H9 (cell line): Measurements from ENCODE around the gene SUN2. TPM values are rescaled to one million over a fixed set of nuclear protein-coding genes. Genes with fewer than 3 reads are reported as not detected.

Experiments
- DNase-seq: peaks from one replicate; pipeline ENCODE4 v3.0.0-alpha.2; 2017
- H2AFZ ChIP-seq: one replicate; pipeline ENCODE4 v1.6.1; 2013; ENCODE audit warnings: mild to moderate bottlenecking, low read length, control low read depth, moderate library complexity
- H2AK5ac ChIP-seq: 2 replicates; pipeline ENCODE4 v1.6.1; 2013; ENCODE audit warnings: low read length, control low read depth, mixed read lengths; ENCODE audit not compliant: insufficient read length
- H2BK120ac ChIP-seq: one replicate; pipeline ENCODE4 v1.6.1; 2013; ENCODE audit warnings: low read depth, mild to moderate bottlenecking, low read length, control low read depth, inconsistent platforms; ENCODE audit not compliant: poor library complexity, severe bottlenecking
- H2BK12ac ChIP-seq: 2 replicates; pipeline ENCODE4 v1.6.1; 2013; ENCODE audit warnings: low read length, control low read depth, mixed read lengths, low read depth; ENCODE audit not compliant: insufficient read length
- H2BK15ac ChIP-seq: 2 replicates; pipeline ENCODE4 v1.6.1; 2013; ENCODE audit warnings: low read depth, low read length, control low read depth
- H2BK20ac ChIP-seq: one replicate; pipeline ENCODE4 v1.6.1; 2013; ENCODE audit warnings: low read depth, mild to moderate bottlenecking, low read length, control low read depth, inconsistent platforms; ENCODE audit not compliant: poor library complexity, severe bottlenecking
- H2BK5ac ChIP-seq: 2 replicates; pipeline ENCODE4 v1.6.1; 2013; ENCODE audit warnings: low read length, control low read depth, mixed read lengths; ENCODE audit not compliant: insufficient read length
- H3K14ac ChIP-seq: 2 replicates; pipeline ENCODE4 v1.6.1; 2013; ENCODE audit warnings: low read length, control low read depth; ENCODE audit not compliant: insufficient read depth
- H3K18ac ChIP-seq: 2 replicates; pipeline ENCODE4 v1.6.1; 2013; ENCODE audit warnings: low read depth, mild to moderate bottlenecking, mixed read lengths, low read length, control low read depth; ENCODE audit not compliant: insufficient read length
- H3K23ac ChIP-seq: 2 replicates; pipeline ENCODE4 v1.6.1; 2013; ENCODE audit warnings: low read length, control low read depth, mixed read lengths, low read depth; ENCODE audit not compliant: insufficient read length
- H3K23me2 ChIP-seq: 2 replicates; pipeline ENCODE4 v1.6.1; 2013; ENCODE audit warnings: low read depth, mild to moderate bottlenecking, mixed read lengths, low read length, control low read depth; ENCODE audit not compliant: insufficient read length, poor library complexity, severe bottlenecking
- H3K27ac ChIP-seq: 2 replicates; pipeline ENCODE4 v1.5.1; 2013; ENCODE audit warnings: low read length, control low read depth, mixed read lengths, low read depth; ENCODE audit not compliant: insufficient read length
- H3K27me3 ChIP-seq: 2 replicates; pipeline ENCODE4 v1.6.1; 2013; ENCODE audit warnings: low read length, control low read depth, inconsistent platforms; ENCODE audit not compliant: insufficient read depth
- H3K4ac ChIP-seq: 2 replicates; pipeline ENCODE4 v1.6.1; 2013; ENCODE audit warnings: low read depth, mild to moderate bottlenecking, control low read depth, inconsistent platforms, low read length, moderate library complexity
- H3K4me1 ChIP-seq: 2 replicates; pipeline ENCODE4 v1.6.1; 2013; ENCODE audit warnings: low read length, control low read depth, inconsistent platforms; ENCODE audit not compliant: insufficient read depth
- H3K4me2 ChIP-seq: 2 replicates; pipeline ENCODE4 v1.6.1; 2013; ENCODE audit warnings: low read length, control low read depth, mixed read lengths; ENCODE audit not compliant: insufficient read length, insufficient read depth
- H3K56ac ChIP-seq: 2 replicates; pipeline ENCODE4 v1.6.1; 2013; ENCODE audit warnings: low read depth, mild to moderate bottlenecking, mixed read lengths, low read length, control low read depth; ENCODE audit not compliant: insufficient read length
- H3K79me1 ChIP-seq: 2 replicates; pipeline ENCODE4 v1.6.1; 2013; ENCODE audit warnings: low read depth, mild to moderate bottlenecking, moderate library complexity, low read length, control low read depth, inconsistent platforms; ENCODE audit not compliant: insufficient read depth, poor library complexity, severe bottlenecking
- H3K79me2 ChIP-seq: 2 replicates; pipeline ENCODE4 v1.6.1; 2013; ENCODE audit warnings: low read length, control low read depth, inconsistent platforms; ENCODE audit not compliant: insufficient read depth
- H3K9ac ChIP-seq: 2 replicates; pipeline ENCODE4 v1.6.1; 2013; ENCODE audit warnings: low read length, control low read depth, mixed read lengths; ENCODE audit not compliant: insufficient read length; ENCODE audit errors: extremely low read depth
- H3K9me3 ChIP-seq: one replicate; pipeline ENCODE4 v1.6.1; 2013; ENCODE audit warnings: low read depth, low read length, inconsistent platforms; ENCODE audit not compliant: control insufficient read depth
- H3T11ph ChIP-seq: one replicate; pipeline ENCODE4 v1.6.1; 2013; ENCODE audit warnings: mild to moderate bottlenecking, low read length, control low read depth, inconsistent platforms
- H4K20me1 ChIP-seq: one replicate; pipeline ENCODE4 v1.6.1; 2013; ENCODE audit not compliant: control insufficient read depth, insufficient read length, insufficient read depth
- H4K5ac ChIP-seq: 2 replicates; pipeline ENCODE4 v1.6.1; 2013; ENCODE audit warnings: low read depth, mild to moderate bottlenecking, mixed read lengths, low read length, control low read depth; ENCODE audit not compliant: insufficient read length
- H4K8ac ChIP-seq: replicated peaks from 2 replicates; pipeline ENCODE4 v1.6.1; 2013; ENCODE audit warnings: low read length, control low read depth, mixed read lengths, low read depth; ENCODE audit not compliant: insufficient read length
- H4K91ac ChIP-seq: 2 replicates; pipeline ENCODE4 v1.6.1; 2013; ENCODE audit warnings: low read depth, mild to moderate bottlenecking, moderate library complexity, mixed read lengths, low read length, control low read depth; ENCODE audit not compliant: insufficient read length
- H3K27ac Mint-ChIP-seq, 3 experiments: 2 replicates in 2 of 3; 3 replicates in 1 of 3; pipeline ENCODE4 v1.8.0; 2020 to 2021; ENCODE audit warnings: mixed read lengths in 3 of 3, mild to moderate bottlenecking in 1 of 3, moderate library complexity in 1 of 3
- H3K27me3 Mint-ChIP-seq: 2 replicates; pipeline ENCODE4 v1.8.0; 2021; ENCODE audit warnings: low read depth, mild to moderate bottlenecking, moderate library complexity, mixed read lengths
- H3K36me3 Mint-ChIP-seq, 3 experiments: 2 replicates in 2 of 3; 3 replicates in 1 of 3; pipeline ENCODE4 v1.8.0; 2020 to 2021; ENCODE audit warnings: low read depth in 3 of 3, mixed read lengths in 3 of 3; ENCODE audit not compliant: insufficient read depth in 1 of 3
- H3K4me1 Mint-ChIP-seq, 2 experiments: 2 replicates each; pipeline ENCODE4 v1.8.0; 2020; ENCODE audit warnings: mixed read lengths in 2 of 2
- H3K4me3 Mint-ChIP-seq, 2 experiments: 2 replicates in 1 of 2; 3 replicates in 1 of 2; pipeline ENCODE4 v1.8.0; 2020 to 2021; ENCODE audit warnings: mild to moderate bottlenecking in 2 of 2, mixed read lengths in 2 of 2, moderate library complexity in 1 of 2
- H3K9me3 Mint-ChIP-seq, 2 experiments: 2 replicates in 1 of 2; 3 replicates in 1 of 2; pipeline ENCODE4 v1.8.0; 2020; ENCODE audit warnings: mild to moderate bottlenecking in 2 of 2, mixed read lengths in 2 of 2, moderate library complexity in 1 of 2
- CTCF ChIP-seq: fragments of 200-600 bp; sonication (generic); conservative IDR thresholded peaks from 3 replicates; pipeline ENCODE4 v1.8.0; 2021; ENCODE audit warnings: antibody characterized with exemption, mild to moderate bottlenecking
- WGBS: extraction: QIAGEN DNeasy Blood & Tissue Kit; methylation state at CpG from one replicate; pipeline ENCODE4 v1.1.7; 2013; ENCODE audit warnings: missing lambda C conversion rate, low lambda C conversion rate, mixed read lengths; ENCODE audit not compliant: insufficient read length; ENCODE audit errors: extremely low coverage; 5-methylcytosine and 5-hydroxymethylcytosine counted together
- total RNA-seq: library from RNA; stranded (reverse); gene quantifications from 2 replicates; pipeline ENCODE4 v1.2.1, GENCODE V29; 2021

SUN2 gene
- total RNA-seq, 1 experiment from 2014 or later: 12.0 TPM

- no peaks in the 10 kb centered on the region for H4K20me1 ChIP-seq
- no peak overlapping the region for H4K91ac ChIP-seq
- H2BK12ac ChIP-seq: no peak overlapping the region
- H3K56ac ChIP-seq: no peak overlapping the region
- H2BK15ac ChIP-seq: no peak overlapping the region
- H3K18ac ChIP-seq: no peak overlapping the region
- no peak for DNase-seq
- no peak overlapping the region for H3K4me2 ChIP-seq
- H3K9ac ChIP-seq: no peak overlapping the region
- no peaks in the 10 kb centered on the region for H3K79me1 ChIP-seq
- H2AK5ac ChIP-seq: no peak overlapping the region
- H3K4ac ChIP-seq: no peak overlapping the region
- H3K23me2 ChIP-seq: no peaks in the 10 kb centered on the region
- H4K8ac ChIP-seq: no peak overlapping the region
- no peak overlapping the region for H3K14ac ChIP-seq
- H3K27ac ChIP-seq: no peak overlapping the region
- no peak for TF ChIP-seq CTCF
- H2BK5ac ChIP-seq: no peak overlapping the region
- H3K27me3 Mint-ChIP-seq: no peaks in the 10 kb centered on the region
- no peaks in the 10 kb centered on the region for H3K27me3 ChIP-seq
- H3K4me1 ChIP-seq: no peaks in the 10 kb centered on the region
- H3K9me3 ChIP-seq: no peaks in the 10 kb centered on the region
- H2AFZ ChIP-seq: no peak overlapping the region
- H4K5ac ChIP-seq: no peak overlapping the region
- no peak overlapping the region for H3K27ac Mint-ChIP-seq
- H3K79me2 ChIP-seq: no peaks in the 10 kb centered on the region
- H2BK20ac ChIP-seq: no peak overlapping the region
- H3K36me3 Mint-ChIP-seq: peaks cover 40 to 98% (median 76%) of the 10 kb centered on the region in 3 experiments; a peak in 6 of 7 replicates
- H3K23ac ChIP-seq: no peak overlapping the region
- no peaks in the 10 kb centered on the region for H3K9me3 Mint-ChIP-seq
- H2BK120ac ChIP-seq: no peak overlapping the region
- no peak overlapping the region for H3K4me3 Mint-ChIP-seq
- WGBS: no CpG with 5 or more reads among the region's 13 CpGs
- H3K4me1 Mint-ChIP-seq: 0 out of 4 replicates have a peak, but pooled peaks cover 0 to 3% of the 10 kb centered on the region in 2 experiments
- no peak overlapping the region for H3T11ph ChIP-seq
Measured at GRCh38 chr22:38730411-38730871, 25.4 kb downstream of the SUN2 start.
